ENCODE measurements around the gene ADGRV1. TPM values are rescaled to one million over a fixed set of nuclear protein-coding genes. Genes with fewer than 3 reads are reported as not detected.

The ADGRV1 gene
- total RNA-seq, 1 donor from 2014 or later = 10.0 TPM

DNA sequence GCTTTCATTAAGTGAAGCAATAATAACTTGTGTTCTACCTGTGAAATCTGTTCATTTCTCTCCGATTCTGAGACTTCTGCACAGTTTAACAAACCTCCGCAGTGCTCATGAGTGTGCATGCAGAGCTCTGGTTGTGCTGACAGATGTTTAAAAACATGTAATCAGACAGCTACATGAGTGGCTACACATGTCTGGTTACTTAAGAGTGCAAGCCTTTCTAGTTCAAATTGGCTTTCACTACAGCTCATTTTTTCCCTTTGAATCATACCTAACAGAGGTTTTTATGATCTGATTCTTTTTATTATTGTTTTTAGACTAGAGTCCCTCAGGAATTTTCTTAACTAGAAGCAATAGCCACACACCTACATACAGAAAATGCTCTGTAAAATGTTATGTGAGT is 514.3 kb downstream of the ADGRV1 start:
- TF ChIP-seq, protein P1, sequence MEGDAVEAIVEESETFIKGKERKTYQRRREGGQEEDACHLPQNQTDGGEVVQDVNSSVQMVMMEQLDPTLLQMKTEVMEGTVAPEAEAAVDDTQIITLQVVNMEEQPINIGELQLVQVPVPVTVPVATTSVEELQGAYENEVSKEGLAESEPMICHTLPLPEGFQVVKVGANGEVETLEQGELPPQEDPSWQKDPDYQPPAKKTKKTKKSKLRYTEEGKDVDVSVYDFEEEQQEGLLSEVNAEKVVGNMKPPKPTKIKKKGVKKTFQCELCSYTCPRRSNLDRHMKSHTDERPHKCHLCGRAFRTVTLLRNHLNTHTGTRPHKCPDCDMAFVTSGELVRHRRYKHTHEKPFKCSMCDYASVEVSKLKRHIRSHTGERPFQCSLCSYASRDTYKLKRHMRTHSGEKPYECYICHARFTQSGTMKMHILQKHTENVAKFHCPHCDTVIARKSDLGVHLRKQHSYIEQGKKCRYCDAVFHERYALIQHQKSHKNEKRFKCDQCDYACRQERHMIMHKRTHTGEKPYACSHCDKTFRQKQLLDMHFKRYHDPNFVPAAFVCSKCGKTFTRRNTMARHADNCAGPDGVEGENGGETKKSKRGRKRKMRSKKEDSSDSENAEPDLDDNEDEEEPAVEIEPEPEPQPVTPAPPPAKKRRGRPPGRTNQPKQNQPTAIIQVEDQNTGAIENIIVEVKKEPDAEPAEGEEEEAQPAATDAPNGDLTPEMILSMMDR (IDR thresholded peaks at IDR 0.05; ENCODE audit: insufficient read depth, low read depth, low read length) = no peak
- no peak for TF ChIP-seq EZH2 (IDR thresholded peaks at IDR 0.05; ENCODE audit: insufficient read depth, low read length)
- no peaks in the 10 kb centered on the region for H4K20me1 ChIP-seq (ENCODE audit: insufficient read depth, low read length)
- no peak overlapping the region for H3K4me3 ChIP-seq (ENCODE audit: insufficient read depth, low read depth, low read length)
- no peak overlapping the region for H3K9ac ChIP-seq (ENCODE audit: low read length)
- no peaks in the 10 kb centered on the region for H3K36me3 Mint-ChIP-seq (ENCODE audit: low read depth, unreplicated experiment)
- H2AFZ ChIP-seq (ENCODE audit: low read depth, low read length) = no peak overlapping the region
- DNase-seq (ENCODE audit: low read depth) = peak; percentile 80
- H3K9me3 Mint-ChIP-seq (ENCODE audit: unreplicated experiment) = no peaks in the 10 kb centered on the region
- H3K27ac Mint-ChIP-seq (ENCODE audit: unreplicated experiment) = peak overlapping the region; percentile 72
- no peaks in the 10 kb centered on the region for H3K9me3 ChIP-seq (ENCODE audit: insufficient read depth, low read depth, low read length)
- H3K4me3 Mint-ChIP-seq (ENCODE audit: unreplicated experiment) = no peak overlapping the region
- H3K4me2 ChIP-seq (ENCODE audit: low read length) = no peak overlapping the region
- H3K27ac ChIP-seq (ENCODE audit: low read depth, low read length) = no peak overlapping the region
- no peaks in the 10 kb centered on the region for H3K4me1 ChIP-seq (ENCODE audit: insufficient read depth, low read length)
- no peaks in the 10 kb centered on the region for H3K36me3 ChIP-seq (ENCODE audit: insufficient read depth, low read length)
- no peaks in the 10 kb centered on the region for H3K27me3 Mint-ChIP-seq (ENCODE audit: low read depth, unreplicated experiment)
- no peaks in the 10 kb centered on the region for H3K27me3 ChIP-seq (ENCODE audit: insufficient read depth, low read length)
- FAIRE-seq = peak; percentile 41
- no peaks in the 10 kb centered on the region for H3K79me2 ChIP-seq (ENCODE audit: insufficient read depth, low read length)
- H3K4me1 Mint-ChIP-seq (ENCODE audit: low read depth, unreplicated experiment) = peaks cover 25% of the 10 kb centered on the region

DNA sequence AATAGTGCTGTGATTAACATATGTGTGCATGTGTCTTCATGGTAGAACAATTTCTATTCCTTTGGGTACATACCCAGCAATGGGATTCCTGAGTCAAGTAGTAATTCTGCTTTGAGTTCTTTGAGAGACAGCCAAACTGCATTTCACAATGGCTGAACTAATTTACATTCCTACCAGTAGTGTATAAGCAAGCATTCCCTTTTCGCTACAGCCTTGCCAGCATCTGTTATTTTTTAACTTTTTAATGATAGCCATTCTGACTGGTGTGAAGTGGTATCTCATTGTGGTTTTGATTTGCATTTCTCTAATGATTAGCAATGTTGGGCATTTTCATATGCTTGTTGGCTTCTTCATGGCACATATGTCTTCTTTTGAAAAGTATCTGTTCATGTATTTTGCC is 516.0 kb downstream of the ADGRV1 start:
- Histone ChIP-seq H3K4me3 (ENCODE audit: insufficient read depth, low read depth, low read length) (no peak overlapping the region), H3K27ac (ENCODE audit: low read depth, low read length) (no peak overlapping the region), H3K36me3 (ENCODE audit: insufficient read depth, low read length) (no peaks in the 10 kb centered on the region), H3K9me3 (ENCODE audit: insufficient read depth, low read depth, low read length) (no peaks in the 10 kb centered on the region), H3K4me2 (ENCODE audit: low read length) (no peak overlapping the region), H4K20me1 (ENCODE audit: insufficient read depth, low read length) (no peaks in the 10 kb centered on the region), H2AFZ (ENCODE audit: low read depth, low read length) (no peak overlapping the region), H3K79me2 (ENCODE audit: insufficient read depth, low read length) (no peaks in the 10 kb centered on the region), H3K9ac (ENCODE audit: low read length) (no peak overlapping the region), H3K27me3 (ENCODE audit: insufficient read depth, low read length) (no peaks in the 10 kb centered on the region), H3K4me1 (ENCODE audit: insufficient read depth, low read length) (no peaks in the 10 kb centered on the region)
- Mint-ChIP-seq H3K36me3 (ENCODE audit: low read depth, unreplicated experiment) (no peaks in the 10 kb centered on the region), H3K4me3 (ENCODE audit: unreplicated experiment) (no peak overlapping the region), H3K9me3 (ENCODE audit: unreplicated experiment) (no peaks in the 10 kb centered on the region), H3K27me3 (ENCODE audit: low read depth, unreplicated experiment) (no peaks in the 10 kb centered on the region), H3K27ac (ENCODE audit: unreplicated experiment) (peak overlapping the region; percentile 77), H3K4me1 (ENCODE audit: low read depth, unreplicated experiment) (peaks cover 30% of the 10 kb centered on the region)
- FAIRE-seq (peak; percentile 37), DNase-seq (ENCODE audit: low read depth) (peak; percentile 86)
- TF ChIP-seq, protein P1 (IDR thresholded peaks at IDR 0.05; ENCODE audit: insufficient read depth, low read depth, low read length) = peak; percentile 17
- TF ChIP-seq EZH2 (IDR thresholded peaks at IDR 0.05; ENCODE audit: insufficient read depth, low read length) = no peak

DNA sequence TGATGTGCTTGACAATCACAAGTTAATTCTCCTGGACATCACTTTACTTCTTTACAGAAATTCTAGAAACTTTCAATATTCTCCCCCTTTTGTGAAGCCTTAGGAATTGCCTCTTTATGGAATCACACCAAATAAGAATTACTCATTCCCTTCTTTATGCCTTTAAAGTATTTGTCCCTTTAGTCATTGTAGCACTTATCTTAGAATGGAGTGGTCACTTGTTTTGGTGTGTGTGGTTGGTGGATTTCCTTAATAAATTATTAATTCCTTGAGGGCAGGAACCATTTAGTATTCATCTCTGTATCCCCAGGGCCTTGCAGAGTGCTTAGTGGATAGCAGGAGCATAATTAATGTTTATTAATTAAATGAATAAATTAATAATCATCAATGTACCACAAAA is 517.5 kb downstream of the ADGRV1 start:
- Mint-ChIP-seq H3K4me3 (ENCODE audit: unreplicated experiment) (no peak overlapping the region), H3K27ac (ENCODE audit: unreplicated experiment) (no peak overlapping the region), H3K4me1 (ENCODE audit: low read depth, unreplicated experiment) (peaks cover 30% of the 10 kb centered on the region), H3K36me3 (ENCODE audit: low read depth, unreplicated experiment) (no peaks in the 10 kb centered on the region), H3K9me3 (ENCODE audit: unreplicated experiment) (no peaks in the 10 kb centered on the region), H3K27me3 (ENCODE audit: low read depth, unreplicated experiment) (no peaks in the 10 kb centered on the region)
- Histone ChIP-seq H3K79me2 (ENCODE audit: insufficient read depth, low read length) (no peaks in the 10 kb centered on the region), H3K4me3 (ENCODE audit: insufficient read depth, low read depth, low read length) (no peak overlapping the region), H3K4me1 (ENCODE audit: insufficient read depth, low read length) (no peaks in the 10 kb centered on the region), H3K9me3 (ENCODE audit: insufficient read depth, low read depth, low read length) (no peaks in the 10 kb centered on the region), H3K27me3 (ENCODE audit: insufficient read depth, low read length) (no peaks in the 10 kb centered on the region), H3K36me3 (ENCODE audit: insufficient read depth, low read length) (no peaks in the 10 kb centered on the region), H3K4me2 (ENCODE audit: low read length) (no peak overlapping the region), H2AFZ (ENCODE audit: low read depth, low read length) (no peak overlapping the region), H4K20me1 (ENCODE audit: insufficient read depth, low read length) (no peaks in the 10 kb centered on the region), H3K9ac (ENCODE audit: low read length) (no peak overlapping the region), H3K27ac (ENCODE audit: low read depth, low read length) (no peak overlapping the region)
- FAIRE-seq (no peak), DNase-seq (ENCODE audit: low read depth) (peak; percentile 28)
- TF ChIP-seq EZH2 (IDR thresholded peaks at IDR 0.05; ENCODE audit: insufficient read depth, low read length) = no peak
- TF ChIP-seq, protein P1 (IDR thresholded peaks at IDR 0.05; ENCODE audit: insufficient read depth, low read depth, low read length) = no peak
